ENCODE results near the gene NRAP.

GRCh38 chr10:113712024-113712423 is 48.2 kb upstream of the NRAP start:
- no peak for TF ChIP-seq CTCF (IDR thresholded peaks at IDR 0.05; ENCODE audit: extremely low read depth in 1 of 2, insufficient read depth in 1 of 2, low read depth in 1 of 2, low read length in 2 of 2)
- TF ChIP-seq EZH2 (IDR thresholded peaks at IDR 0.05; ENCODE audit: borderline replicate concordance, low read depth, low read length, severe bottlenecking), result no peak
- TF ChIP-seq MYC (IDR thresholded peaks at IDR 0.05; ENCODE audit: low read depth, low read length), result no peak
- TF ChIP-seq FOS (IDR thresholded peaks at IDR 0.05; ENCODE audit: borderline replicate concordance, insufficient read depth, low read length), result no peak
- no peak for TF ChIP-seq POLR2A (IDR thresholded peaks at IDR 0.05; ENCODE audit: low read depth, low read length)
- no peak for TF ChIP-seq POLR2AphosphoS5 (IDR thresholded peaks at IDR 0.05; ENCODE audit: insufficient read depth, low read depth, low read length)
- no peak for TF ChIP-seq MAX (IDR thresholded peaks at IDR 0.05; ENCODE audit: insufficient read depth, insufficient read length)
- TF ChIP-seq JUN (IDR thresholded peaks at IDR 0.05; ENCODE audit: borderline replicate concordance, insufficient read depth, insufficient read length, low read depth), result no peak

All from endothelial cell of umbilical vein (primary cell).